ENCODE results near the gene ANKRD2.

Gene ANKRD2

GRCh38 chr10:97532935-97533671 lies 39.5 kb upstream of the ANKRD2 start:
- no peak overlapping the region for H3K4me3 ChIP-seq (ENCODE audit: low read depth, low read length)
- DNase-seq (ENCODE audit: low read depth) = no peak
- TF ChIP-seq CTCF (IDR thresholded peaks at IDR 0.05; ENCODE audit: control insufficient read depth, extremely low read depth, insufficient read depth) = no peak

- TF ChIP-seq CTCF (IDR thresholded peaks at IDR 0.05; ENCODE audit: control insufficient read depth, extremely low read depth, insufficient read depth) = no peak
- H3K4me3 ChIP-seq (ENCODE audit: low read depth, low read length) = no peak overlapping the region
- DNase-seq (ENCODE audit: low read depth) = no peak
Observed at GRCh38 chr10:97533888-97534287, 38.7 kb upstream of the ANKRD2 start.

- peak; percentile 31; the same call in 1 of the 2 replicates for TF ChIP-seq CTCF (IDR thresholded peaks at IDR 0.05; ENCODE audit: control insufficient read depth, extremely low read depth, insufficient read depth)
- H3K4me3 ChIP-seq (ENCODE audit: low read depth, low read length) = no peak overlapping the region
- DNase-seq (ENCODE audit: low read depth) = no peak
Observed at GRCh38 chr10:97534746-97535367, 37.7 kb upstream of the ANKRD2 start.

GRCh38 chr10:97537186-97537869 lies 35.3 kb upstream of the ANKRD2 start:
- H3K4me3 ChIP-seq (ENCODE audit: low read depth, low read length) = no peak overlapping the region
- no peak for DNase-seq (ENCODE audit: low read depth)
- no peak for TF ChIP-seq CTCF (IDR thresholded peaks at IDR 0.05; ENCODE audit: control insufficient read depth, extremely low read depth, insufficient read depth)

- DNase-seq (ENCODE audit: low read depth) = no peak
- H3K4me3 ChIP-seq (ENCODE audit: low read depth, low read length) = no peak overlapping the region
- TF ChIP-seq CTCF (IDR thresholded peaks at IDR 0.05; ENCODE audit: control insufficient read depth, extremely low read depth, insufficient read depth) = no peak
Observed at GRCh38 chr10:97538411-97538810, 34.2 kb upstream of the ANKRD2 start.

- peak; percentile 47 for DNase-seq (ENCODE audit: low read depth)
- no peak for TF ChIP-seq CTCF (IDR thresholded peaks at IDR 0.05; ENCODE audit: control insufficient read depth, extremely low read depth, insufficient read depth)
- H3K4me3 ChIP-seq (ENCODE audit: low read depth, low read length) = no peak overlapping the region
Observed at GRCh38 chr10:97538839-97539238, 33.7 kb upstream of the ANKRD2 start.

Measured in LNCaP clone FGC (cell line).